NK-92 (cell line): ENCODE data around the gene SPATA31D4.
"Not testable (repeated sequence)": the region's sequence is repeated elsewhere in the genome, so short reads cannot be mapped to it uniquely, and the experiment has no call there.

Experiments used
- DNase-seq: peaks from one replicate; lab custom pipeline; 2025; ENCODE audit not compliant: unreplicated experiment; lab: John Stamatoyannopoulos, UW

Gene SPATA31D4

DNA sequence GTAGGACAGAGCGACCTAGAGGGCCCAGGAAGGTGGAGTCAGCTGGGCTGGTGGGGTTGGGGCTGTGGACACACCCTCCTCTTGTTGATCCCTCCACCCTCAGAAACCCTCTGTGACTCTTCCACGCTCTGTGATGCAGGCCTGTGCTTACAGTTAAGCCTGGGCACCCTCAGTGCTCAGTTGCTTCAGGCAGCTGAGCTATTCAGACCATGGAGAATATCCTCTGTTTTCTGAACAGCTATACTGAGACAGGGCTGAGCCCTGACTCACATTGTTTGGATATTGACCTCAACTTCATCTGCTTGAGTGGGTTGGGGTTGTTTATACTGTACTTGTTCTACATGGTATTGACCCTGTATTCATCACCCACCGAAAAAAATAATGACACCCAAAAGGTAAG is at the start of gene SPATA31D4:
Gene SPATA31D4 (plus strand): TSS at position 124 of the 400 bp plus-strand sequence. CDS start 86 bp downstream, at position 210.
- not testable (repeated sequence) for DNase-seq

- no peak for DNase-seq
Observed at GRCh38 chr9:81878530-81878929, 49.7 kb upstream of the SPATA31D4 start.

- no peak for DNase-seq
Observed at GRCh38 chr9:81879501-81879916, 48.7 kb upstream of the SPATA31D4 start.

GRCh38 chr9:81885602-81886001 is 42.6 kb upstream of the SPATA31D4 start:
- DNase-seq: no peak

- no peak for DNase-seq
Observed at GRCh38 chr9:81886665-81887064, 41.6 kb upstream of the SPATA31D4 start.

DNA sequence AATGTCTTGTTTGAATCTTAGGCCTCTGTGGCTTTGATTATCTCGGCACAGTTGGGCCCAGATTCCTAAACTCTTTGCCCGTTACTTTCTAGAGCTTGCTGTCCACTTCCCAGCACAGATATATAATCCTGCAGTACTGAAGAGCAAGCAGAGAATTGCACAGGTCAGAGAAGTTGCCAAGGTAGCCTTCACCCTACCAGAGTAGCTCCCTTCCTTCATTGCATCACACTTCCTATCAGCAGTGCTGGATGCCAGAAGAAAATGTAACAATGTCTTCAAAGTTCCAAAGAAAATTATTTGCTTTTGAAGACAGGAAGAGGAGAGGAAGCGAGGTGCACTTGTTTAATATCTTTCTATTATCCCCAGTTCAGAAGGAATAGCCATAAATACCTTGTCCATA is 38.1 kb upstream of the SPATA31D4 start:
- DNase-seq: no peak

- no peak for DNase-seq
Observed at GRCh38 chr9:81892440-81892839, 35.8 kb upstream of the SPATA31D4 start.

DNA sequence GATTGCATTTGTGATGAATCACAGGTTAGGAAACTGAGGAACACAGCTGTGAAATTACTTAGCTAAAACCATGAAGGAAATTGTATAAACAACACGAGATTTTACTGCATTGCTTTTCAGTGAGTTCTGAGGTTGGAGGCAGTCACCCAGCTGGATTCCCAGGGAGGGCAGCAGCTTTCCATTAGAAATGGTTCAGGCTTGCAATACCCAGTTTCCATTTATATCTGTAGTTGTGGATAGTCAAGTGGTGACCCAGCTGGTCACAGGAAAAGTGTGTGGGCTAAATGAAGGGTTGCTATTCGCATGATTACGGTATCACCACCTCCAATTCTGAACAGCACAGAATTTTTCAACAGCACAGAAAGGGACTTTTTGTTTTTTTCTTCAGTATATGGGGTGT is 34.3 kb upstream of the SPATA31D4 start:
- DNase-seq: no peak

GRCh38 chr9:81894891-81895290 is 33.3 kb upstream of the SPATA31D4 start:
- DNase-seq: no peak

DNA sequence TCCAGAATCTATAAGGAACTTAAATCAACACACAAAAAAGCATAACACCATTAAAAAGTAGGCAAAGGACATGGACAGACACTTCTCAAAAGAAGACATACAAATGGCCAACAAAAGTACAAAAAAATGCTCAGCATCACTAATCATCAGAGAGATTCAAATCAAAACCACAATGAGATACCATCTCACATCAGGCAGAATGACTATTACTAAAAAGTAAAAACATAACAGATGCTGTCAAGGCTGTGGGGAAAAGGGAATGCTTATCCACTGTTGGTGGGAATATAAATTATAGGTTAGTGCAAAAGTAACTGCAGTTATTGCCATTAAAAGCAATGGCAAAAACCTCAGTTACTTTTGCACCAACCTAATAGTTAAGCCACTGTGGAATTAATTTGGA is 32.2 kb upstream of the SPATA31D4 start:
- DNase-seq: no peak

GRCh38 chr9:81898851-81899250 is 29.4 kb upstream of the SPATA31D4 start:
- no peak for DNase-seq

DNA sequence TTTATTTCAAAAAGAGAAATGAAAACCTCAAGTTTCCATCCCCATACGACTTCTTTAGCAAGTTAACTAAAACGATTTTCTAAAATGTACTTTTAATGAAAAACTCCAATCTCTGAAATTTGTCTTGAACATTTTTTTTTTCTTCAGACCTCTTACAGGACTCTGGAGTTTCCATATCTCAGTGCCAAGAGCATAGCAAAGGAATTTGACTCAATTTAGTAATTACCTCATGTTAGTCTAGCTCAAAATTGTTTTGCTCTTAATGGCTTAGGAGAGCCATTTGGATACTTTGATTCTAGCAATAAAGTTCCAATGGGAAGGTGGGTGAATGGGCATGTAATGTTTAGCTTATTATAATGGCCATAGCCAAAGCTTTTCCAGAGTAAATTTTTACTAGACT is 26.0 kb upstream of the SPATA31D4 start:
- DNase-seq: no peak

DNA sequence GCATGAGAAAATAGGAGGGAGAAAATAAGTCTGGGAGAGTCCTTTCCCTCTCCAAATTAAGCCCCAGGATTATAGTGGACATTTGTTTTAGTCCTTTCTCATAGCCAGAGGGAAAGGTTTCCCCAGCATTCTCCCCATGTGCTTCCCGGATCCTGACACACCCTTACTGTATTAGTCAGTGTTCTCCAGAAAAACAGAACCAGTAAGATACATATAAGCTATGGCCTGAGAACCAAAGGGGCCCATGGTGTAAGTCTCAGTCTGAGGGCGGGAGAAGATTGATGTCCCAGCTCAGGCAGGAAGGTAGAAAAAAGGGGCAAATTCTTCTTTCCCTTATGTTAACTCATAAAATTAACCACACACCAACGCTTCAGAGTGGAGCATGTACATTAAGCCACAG is 25.6 kb upstream of the SPATA31D4 start:
- no peak for DNase-seq

- no peak for DNase-seq
Observed at GRCh38 chr9:81906671-81907070, 21.6 kb upstream of the SPATA31D4 start.

DNA sequence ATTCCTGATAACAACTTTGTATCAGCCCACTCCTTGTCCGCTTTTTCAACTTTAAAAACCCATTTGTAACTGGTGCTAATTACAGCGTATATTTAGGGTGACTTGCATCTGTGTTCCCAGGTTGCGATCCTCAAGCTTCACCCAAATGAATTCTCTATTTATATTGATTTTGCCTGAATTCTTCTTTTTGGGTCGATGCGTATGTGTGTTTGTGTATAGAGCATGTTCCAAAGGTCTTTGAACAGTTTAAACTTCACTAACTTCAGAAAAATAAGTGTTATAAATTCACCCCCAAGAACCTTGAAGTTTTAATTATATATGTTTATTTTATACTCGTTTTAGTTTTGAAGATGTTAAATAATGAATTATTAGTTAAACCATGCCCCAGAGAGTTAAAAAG is 16.1 kb upstream of the SPATA31D4 start:
- no peak for DNase-seq

DNA sequence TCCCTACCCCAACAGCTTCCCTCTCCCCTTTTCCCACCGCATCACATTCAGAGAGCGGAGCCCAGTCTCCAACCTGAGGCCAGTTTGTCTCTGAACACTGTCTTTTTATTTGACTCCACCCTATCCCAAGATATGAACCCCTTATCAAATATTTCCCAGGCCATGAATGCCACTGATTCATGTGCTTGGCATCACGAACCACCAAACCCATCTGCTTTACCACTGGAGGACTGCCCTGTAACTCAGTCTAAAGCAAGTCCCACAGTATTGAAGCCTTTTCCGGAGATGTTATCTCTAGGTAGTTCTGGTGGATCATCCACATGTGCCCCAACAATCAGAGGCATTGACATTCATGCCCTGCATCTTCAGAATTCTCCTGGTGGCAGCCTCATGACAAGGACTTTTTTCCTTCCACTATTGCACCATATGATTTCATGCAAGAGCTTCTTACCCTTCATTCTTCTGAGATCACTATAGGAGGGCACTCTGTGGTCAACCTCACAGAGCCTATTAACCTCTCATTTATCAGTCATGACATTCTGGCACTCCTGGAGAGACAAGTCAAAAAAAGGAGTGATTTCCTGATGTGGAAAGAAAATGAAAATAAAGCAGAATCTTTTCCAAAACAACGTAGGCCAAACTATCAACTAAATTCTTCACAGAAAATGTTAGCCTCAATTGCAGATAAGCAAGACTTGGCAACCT is 12.3 kb upstream of the SPATA31D4 start:
- DNase-seq: no peak

DNA sequence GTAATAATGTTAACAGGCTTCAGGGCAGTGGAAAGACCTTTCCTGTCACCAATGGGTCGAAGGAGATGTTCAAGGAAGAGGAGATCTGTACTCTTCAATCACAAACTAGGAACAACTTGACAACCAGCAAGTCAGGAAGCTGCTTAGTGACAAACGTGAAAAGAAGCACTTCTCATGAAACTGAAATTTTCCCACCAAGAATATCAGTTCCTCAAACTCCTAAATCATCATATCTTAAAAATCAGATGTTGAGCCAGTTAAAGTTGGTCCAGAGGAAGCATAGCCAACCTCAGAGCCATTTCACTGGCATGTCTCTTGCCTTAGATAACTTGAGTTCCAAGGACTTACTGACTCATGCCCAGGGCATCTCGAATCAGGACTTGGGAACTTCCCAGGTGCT is 9.7 kb upstream of the SPATA31D4 start:
- DNase-seq: not testable (repeated sequence)

DNA sequence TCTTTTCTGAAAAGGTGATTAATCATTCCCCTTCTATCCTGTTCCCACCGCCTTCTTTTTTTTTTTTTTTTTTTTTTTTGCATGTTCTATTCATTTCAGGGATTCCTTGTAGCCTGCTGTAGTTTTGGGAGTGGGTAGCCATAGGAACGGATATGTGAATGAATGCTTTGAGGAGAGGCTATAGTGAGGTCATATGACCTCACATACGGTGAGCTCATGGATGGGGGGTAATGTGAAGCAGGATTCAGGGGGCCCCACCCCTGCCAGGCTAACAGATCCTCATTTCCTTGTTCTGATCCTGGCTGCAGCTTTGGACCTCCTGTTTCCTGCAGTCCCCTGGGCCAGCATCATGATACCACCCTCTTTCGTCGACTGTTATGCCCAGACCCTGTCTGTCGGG is 1.9 kb downstream of the SPATA31D4 start:
- DNase-seq: not testable (repeated sequence)

DNA sequence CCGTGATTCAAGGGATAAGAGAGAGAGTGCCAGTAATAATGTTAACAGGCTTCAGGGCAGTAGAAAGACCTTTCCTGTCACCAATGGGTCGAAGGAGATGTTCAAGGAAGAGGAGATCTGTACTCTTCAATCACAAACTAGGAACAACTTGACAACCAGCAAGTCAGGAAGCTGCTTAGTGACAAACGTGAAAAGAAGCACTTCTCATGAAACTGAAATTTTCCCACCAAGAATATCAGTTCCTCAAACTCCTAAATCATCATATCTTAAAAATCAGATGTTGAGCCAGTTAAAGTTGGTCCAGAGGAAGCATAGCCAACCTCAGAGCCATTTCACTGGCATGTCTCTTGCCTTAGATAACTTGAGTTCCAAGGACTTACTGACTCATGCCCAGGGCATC is 5.3 kb downstream of the SPATA31D4 start:
- not testable (repeated sequence) for DNase-seq

- DNase-seq: not testable (repeated sequence)
Observed at GRCh38 chr9:81943393-81943792, 15.2 kb downstream of the SPATA31D4 start, which contains the start of gene SPATA31D3. TSS of gene SPATA31D3 (plus strand) at chr9:81943500. CDS start at chr9:81943586, 86 bp downstream.

GRCh38 chr9:81948650-81949049 is 20.4 kb downstream of the SPATA31D4 start:
- DNase-seq: not testable (repeated sequence)

- no peak for DNase-seq
Observed at GRCh38 chr9:81953096-81953495, 24.9 kb downstream of the SPATA31D4 start.

DNA sequence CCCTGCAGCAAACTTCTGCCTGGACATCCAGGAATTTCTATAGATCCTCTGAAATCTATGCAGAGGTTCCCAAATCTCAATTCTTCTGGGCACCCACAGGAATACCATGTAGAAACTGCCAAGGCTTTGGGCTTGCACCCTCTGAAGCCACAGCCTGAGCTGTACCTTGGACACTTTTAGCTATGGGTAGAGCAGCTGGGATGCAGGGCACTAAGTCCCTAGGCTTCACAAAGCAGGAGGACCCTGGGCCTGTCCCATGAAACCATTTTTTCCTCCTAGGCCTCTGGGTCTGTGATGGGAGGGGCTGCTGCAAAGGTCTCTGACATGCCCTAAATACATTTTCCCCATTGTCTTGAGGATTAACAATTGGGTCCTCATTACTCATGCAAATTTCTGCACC is 27.4 kb downstream of the SPATA31D4 start:
- no peak for DNase-seq
